Measurements from ENCODE around the gene IGFN1. TPM values are rescaled to one million over a fixed set of nuclear protein-coding genes. Genes with fewer than 3 reads are reported as not detected.

The IGFN1 gene
- total RNA-seq, 3 donors from 2014 or later, result 0.03 to 0.32 (median 0.10) TPM

DNA sequence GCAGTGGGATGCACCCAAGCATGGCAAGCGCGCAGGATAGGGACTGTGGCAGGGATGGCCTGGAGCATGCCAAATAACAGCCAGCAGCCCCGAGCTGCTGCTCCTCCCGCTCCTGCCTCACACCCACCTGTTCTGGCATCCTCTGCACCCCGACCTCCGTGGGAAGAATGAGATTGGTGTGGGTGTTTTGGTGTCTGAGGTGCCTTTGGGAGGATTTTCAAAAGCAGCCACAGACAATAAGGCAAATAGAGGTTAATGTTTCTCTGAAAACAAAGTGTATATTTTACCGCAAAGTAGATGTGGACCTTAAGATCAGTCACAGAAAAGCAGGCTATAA lies 35.5 kb downstream of the IGFN1 start:
- Histone ChIP-seq H3K4me1 (ENCODE audit: low read depth) (peaks cover 6% of the 10 kb centered on the region), H3K36me3 (ENCODE audit: low read depth) (no peaks in the 10 kb centered on the region), H3K4me3 (no peak overlapping the region), H3K9me3 (no peaks in the 10 kb centered on the region)
- no peak for DNase-seq
- TF ChIP-seq, protein P1, sequence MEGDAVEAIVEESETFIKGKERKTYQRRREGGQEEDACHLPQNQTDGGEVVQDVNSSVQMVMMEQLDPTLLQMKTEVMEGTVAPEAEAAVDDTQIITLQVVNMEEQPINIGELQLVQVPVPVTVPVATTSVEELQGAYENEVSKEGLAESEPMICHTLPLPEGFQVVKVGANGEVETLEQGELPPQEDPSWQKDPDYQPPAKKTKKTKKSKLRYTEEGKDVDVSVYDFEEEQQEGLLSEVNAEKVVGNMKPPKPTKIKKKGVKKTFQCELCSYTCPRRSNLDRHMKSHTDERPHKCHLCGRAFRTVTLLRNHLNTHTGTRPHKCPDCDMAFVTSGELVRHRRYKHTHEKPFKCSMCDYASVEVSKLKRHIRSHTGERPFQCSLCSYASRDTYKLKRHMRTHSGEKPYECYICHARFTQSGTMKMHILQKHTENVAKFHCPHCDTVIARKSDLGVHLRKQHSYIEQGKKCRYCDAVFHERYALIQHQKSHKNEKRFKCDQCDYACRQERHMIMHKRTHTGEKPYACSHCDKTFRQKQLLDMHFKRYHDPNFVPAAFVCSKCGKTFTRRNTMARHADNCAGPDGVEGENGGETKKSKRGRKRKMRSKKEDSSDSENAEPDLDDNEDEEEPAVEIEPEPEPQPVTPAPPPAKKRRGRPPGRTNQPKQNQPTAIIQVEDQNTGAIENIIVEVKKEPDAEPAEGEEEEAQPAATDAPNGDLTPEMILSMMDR (IDR thresholded peaks at IDR 0.05), result no peak
- intact Hi-C loops (cut with DNase I, micrococcal nuclease), result no loop called here
- no peak for ATAC-seq

DNA sequence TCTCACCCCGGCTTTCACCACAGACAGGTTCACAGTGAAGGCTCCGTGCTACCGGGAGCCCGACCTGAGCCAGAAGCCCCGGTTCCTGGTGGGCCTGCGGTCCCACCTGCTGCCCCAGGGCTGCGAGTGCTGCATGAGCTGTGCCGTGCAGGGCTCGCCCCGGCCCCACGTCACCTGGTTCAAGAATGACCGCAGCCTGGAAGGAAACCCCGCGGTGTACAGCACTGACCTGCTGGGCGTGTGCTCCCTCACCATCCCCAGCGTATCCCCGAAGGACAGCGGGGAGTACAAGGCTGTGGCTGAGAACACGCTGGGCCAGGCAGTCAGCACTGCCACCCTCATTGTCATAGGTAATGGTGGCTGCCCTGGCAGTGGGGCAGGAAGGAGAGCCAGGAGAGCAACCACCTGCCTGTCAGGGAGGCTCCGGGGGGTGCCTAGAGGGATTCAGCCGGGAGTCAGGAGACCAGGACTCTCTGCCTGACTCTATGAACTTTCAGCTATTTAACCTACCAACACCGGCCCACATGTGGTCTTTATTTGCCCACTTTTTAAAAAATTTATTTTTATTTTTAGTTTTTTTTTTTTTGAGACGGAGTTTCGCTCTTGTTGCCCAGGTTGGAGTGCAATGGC lies 36.4 kb downstream of the IGFN1 start:
- no peak overlapping the region for H3K4me3 ChIP-seq
- ATAC-seq, result no peak
- intact Hi-C loops (cut with DNase I, micrococcal nuclease), result no loop called here

DNA sequence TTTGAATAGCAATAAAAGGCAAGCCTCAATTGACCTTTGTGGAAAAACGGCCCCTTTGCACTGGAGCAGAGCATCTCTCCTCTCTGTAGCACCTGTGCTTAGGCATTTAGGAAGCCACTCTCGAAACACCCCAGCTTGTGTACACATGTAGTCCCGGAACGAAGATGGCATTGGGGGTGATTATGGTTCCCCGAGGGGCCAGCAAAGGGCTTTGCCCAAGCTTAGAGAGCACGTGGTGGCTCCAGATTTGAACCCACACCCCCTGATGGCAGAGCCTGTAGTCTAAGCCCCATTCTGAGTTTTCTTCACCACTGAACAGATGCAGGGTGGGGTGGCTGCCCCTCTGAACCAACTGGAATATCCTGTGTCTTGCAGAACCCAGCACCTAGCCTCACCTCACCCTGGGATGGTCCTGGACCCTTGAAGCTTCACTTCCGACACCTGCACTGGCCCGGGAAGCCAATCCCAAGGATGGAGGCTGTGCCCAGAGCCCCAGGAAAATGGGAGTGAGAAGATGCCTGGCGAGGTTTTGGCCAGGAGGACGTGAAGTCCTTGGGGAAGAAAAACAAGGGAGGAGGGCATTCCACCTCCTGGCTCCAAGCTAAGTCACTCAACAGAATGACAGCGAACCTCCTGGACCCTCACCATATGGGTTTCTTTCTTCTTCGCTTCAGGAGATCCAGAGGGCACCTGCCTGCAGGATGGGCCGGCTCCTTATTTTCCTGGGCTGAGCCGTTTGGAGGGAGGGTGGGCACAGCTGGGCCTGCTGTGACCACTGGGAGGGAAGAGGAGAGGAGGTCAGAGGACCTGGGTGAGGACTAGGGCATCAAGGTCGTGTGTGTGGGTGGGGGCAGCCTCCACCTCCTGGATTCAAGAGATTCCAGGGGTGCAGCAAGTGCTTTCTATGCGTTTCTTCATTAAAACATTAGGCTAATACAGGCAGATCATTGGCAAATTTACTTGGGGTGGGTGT lies 37.7 kb downstream of the IGFN1 start:
- intact Hi-C loops (cut with DNase I, micrococcal nuclease), result no loop called here
- H3K4me3 ChIP-seq, result no peak overlapping the region
- H3K9me3 ChIP-seq, result no peaks in the 10 kb centered on the region
- no peaks in the 10 kb centered on the region for H3K36me3 ChIP-seq (ENCODE audit: low read depth)
- TF ChIP-seq, protein P1 (IDR thresholded peaks at IDR 0.05), result no peak
- no peak for ATAC-seq
- H3K4me1 ChIP-seq (ENCODE audit: low read depth), result no peaks in the 10 kb centered on the region
- no peak for DNase-seq

More for the DNA sequence above, 36.4 kb downstream of the IGFN1 start:
- TF ChIP-seq, protein P1 (IDR thresholded peaks at IDR 0.05), result no peak
- DNase-seq, result no peak
- no peaks in the 10 kb centered on the region for H3K36me3 ChIP-seq (ENCODE audit: low read depth)
- H3K9me3 ChIP-seq, result no peaks in the 10 kb centered on the region
- H3K4me1 ChIP-seq (ENCODE audit: low read depth), result peaks cover 6% of the 10 kb centered on the region

DNA sequence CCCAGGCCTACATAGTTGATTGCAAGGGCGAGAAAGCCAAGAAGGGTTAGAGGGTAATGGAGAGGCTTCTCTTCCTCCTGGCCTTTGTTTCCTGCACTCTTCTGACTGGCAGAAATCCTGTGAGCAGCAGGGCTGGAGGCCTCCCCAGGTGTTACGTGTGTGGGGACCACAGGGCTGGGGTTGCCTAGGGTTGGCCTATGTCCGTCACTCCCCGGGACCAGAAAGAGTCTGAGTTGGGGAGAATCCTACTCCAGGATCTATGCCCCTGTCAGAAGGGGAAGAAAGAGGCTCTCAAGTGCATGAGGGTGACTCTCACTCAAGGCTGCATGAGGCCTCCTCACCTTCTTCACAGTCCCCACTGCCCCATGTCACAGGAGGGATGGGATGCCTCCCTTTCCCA lies 38.5 kb downstream of the IGFN1 start:
- intact Hi-C loops (cut with DNase I, micrococcal nuclease), result no loop called here
- ATAC-seq (no peak), DNase-seq (no peak)
- Histone ChIP-seq H3K4me3 (no peak overlapping the region), H3K9me3 (no peaks in the 10 kb centered on the region), H3K4me1 (ENCODE audit: low read depth) (no peaks in the 10 kb centered on the region), H3K36me3 (ENCODE audit: low read depth) (no peaks in the 10 kb centered on the region)
- TF ChIP-seq, protein P1 (IDR thresholded peaks at IDR 0.05), result no peak

DNA sequence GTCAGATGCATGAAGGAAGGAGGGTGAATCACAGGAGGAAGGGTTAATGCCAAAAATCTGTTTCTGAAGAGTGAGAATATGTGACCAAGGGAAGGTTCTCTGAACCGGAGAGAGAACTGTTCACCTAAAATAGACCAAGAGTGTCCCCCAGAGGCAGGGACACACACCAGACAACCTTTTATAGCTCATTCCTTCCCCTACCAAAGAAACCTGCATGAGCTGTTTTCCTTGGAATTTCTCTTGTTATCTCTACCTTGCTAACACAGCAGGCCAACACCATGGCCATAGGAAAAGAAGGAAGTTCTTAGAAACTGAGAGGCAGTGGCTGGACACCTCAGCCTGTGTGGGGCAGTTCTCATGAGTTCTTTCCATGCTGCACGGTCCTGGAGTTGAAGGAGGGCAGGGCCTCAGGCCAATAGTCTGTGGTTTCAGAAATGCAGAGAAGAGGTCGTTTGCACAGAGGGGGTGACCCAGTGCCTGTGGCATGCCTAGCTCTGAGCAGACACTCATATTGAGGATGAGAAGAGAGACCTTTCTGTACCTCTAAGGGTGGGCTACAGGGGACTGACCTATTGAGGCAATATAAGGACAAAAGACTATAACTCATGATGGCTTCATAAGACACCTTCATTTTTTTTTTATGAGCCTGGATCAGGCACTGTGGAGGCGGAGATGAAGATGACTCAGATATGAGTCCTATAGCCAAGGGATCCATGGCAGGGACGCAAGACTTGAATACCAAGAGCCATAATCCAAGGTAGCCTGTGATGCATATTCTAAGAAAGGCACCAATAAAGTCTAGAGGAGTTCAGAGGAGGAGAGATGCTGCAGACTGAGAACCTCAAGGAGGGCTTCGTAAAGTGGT lies 39.4 kb downstream of the IGFN1 start:
- no peak for ATAC-seq
- Histone ChIP-seq H3K4me3 (no peak overlapping the region), H3K4me1 (ENCODE audit: low read depth) (no peaks in the 10 kb centered on the region), H3K36me3 (ENCODE audit: low read depth) (no peaks in the 10 kb centered on the region), H3K9me3 (no peaks in the 10 kb centered on the region)
- intact Hi-C loops (cut with DNase I, micrococcal nuclease), result no loop called here
- TF ChIP-seq, protein P1 (IDR thresholded peaks at IDR 0.05), result no peak
- DNase-seq, result no peak

Measured in mucosa of descending colon (tissue), 3 donors.